Effector CD4-positive, alpha-beta T cell (primary cell): ENCODE data around the gene CAND2.
A peak's percentile ranks its signal among the peaks of the same experiment; 100 is the strongest.
"Not testable (repeated sequence)": the region's sequence is repeated elsewhere in the genome, so short reads cannot be mapped to it uniquely, and the experiment has no call there.

Experiments used
- DNase-seq: peaks from one replicate; pipeline ENCODE4 v3.0.0-alpha.2; 2020

Gene CAND2

GRCh38 chr3:12832350-12833221 lies 36.1 kb downstream of the CAND2 start:
- no peak for DNase-seq

DNA sequence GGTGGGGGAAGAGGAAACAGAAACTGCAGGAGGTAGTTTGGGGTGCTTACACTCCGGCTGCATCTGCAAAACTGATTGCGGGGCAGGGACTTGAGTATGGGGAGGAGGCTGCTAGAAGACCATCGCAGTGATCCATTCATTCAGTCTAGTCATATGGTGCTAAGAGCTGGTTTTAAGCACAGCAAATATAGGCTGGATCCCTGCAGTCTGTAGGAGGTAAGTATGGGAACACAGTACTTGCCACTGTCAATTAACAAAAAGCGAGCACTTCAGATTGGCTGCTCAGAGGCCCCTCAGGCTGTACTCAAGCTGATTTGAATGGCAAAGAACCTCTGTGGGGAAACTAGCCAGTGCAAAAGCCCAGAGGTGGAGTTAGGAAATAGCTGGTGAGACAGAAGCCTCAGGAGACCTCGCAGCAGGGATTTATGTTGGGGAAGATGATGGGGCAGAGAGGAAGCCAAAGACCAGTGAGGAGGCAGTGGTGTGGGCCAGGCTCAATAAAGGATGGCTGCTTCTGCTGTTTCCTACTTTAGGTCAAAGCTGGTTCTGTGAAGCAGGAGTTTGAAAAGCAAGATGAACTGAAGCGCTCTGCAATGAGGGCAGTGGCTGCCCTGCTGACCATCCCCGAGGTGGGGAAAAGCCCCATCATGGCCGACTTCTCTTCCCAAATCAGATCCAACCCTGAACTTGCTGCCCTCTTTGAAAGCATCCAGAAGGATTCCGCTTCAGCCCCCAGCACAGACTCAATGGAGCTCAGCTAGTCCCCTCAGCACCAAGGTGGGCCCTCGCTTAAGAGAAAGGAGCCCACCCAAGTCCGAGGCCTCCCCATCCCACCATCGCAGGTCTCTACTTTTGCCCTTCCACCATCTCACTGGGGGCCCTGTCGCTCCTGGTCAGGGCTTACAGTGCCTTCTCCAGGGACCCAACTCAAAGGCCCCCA lies 37.0 kb downstream of the CAND2 start:
- no peak for DNase-seq

DNA sequence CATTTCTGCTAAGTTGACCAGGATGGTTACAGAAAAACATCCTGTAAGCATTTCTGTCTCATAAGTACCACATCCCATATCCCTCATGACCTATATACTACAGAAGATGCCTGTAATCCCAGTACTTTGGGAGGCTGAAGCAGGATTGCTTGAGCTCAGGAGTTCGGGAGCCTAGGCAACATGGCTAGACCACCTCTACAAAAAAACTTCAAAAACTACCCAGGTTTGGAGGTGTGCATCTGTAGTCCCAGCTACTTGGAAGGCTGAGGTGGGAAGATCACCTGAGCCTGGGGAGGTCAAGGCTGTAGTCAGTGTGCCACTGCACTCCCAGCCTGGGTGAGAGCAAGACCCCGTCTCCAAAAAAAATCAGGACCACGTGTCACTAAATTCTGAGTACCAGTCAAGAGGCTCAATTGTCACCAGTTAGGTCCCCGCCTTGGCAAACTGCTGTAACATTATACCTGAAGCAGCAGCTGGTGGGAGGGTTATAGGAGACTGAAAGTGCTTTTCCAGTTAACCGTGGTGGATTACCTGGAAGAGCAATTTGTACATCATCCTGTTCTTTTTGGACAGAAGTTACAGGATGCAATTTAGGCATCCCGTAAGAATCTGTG lies 38.7 kb downstream of the CAND2 start:
- DNase-seq, result no peak

DNA sequence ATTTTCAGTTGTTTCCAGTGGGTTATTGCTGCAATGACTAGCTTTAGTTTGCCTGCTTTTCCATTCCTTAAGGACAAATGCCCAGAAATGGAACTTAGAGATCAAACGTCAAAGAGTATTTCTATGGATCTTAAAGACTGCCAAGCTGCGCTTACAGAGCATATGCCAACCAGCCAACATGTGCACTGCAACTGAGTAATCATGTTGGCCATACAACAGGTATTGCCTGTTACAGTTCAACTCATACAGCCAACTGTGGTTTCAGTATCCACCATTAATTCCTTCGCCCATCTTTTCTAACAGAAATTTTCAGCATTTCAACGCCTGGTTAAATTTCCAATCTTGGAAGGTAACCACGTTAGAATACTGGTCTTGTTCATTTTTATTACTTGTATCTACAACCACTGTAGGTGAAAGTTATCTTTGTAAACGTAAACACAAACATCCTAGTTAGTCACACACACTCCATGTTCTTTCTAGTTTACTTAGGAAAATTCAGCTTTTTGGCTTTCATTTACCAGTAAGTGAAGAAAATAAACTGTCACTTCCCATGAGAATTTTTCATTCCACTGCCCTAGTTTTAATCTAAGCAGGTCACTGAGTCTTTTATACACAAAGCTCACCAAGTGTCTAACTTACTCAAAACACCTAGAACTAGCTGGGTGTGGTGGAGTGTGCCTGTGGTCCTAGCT lies 41.0 kb downstream of the CAND2 start:
- no peak for DNase-seq

- DNase-seq, result no peak
Measured at GRCh38 chr3:12838179-12838965, 41.9 kb downstream of the CAND2 start.

- DNase-seq, result no peak
Measured at GRCh38 chr3:12839156-12839946, 42.9 kb downstream of the CAND2 start.

GRCh38 chr3:12840148-12840547 lies 43.7 kb downstream of the CAND2 start:
- DNase-seq, result not testable (repeated sequence)

GRCh38 chr3:12840591-12841148 lies 44.2 kb downstream of the CAND2 start:
- DNase-seq, result no peak

- DNase-seq, result peak; percentile 82
Measured at GRCh38 chr3:12841149-12841969, 44.9 kb downstream of the CAND2 start, which contains the start of gene RPL32. Gene RPL32, minus strand, starts transcription at chr3:12841565. Its CDS starts 1,328 bp downstream, at chr3:12840237.

- DNase-seq, result no peak
Measured at GRCh38 chr3:12841970-12842328, 45.5 kb downstream of the CAND2 start.

DNA sequence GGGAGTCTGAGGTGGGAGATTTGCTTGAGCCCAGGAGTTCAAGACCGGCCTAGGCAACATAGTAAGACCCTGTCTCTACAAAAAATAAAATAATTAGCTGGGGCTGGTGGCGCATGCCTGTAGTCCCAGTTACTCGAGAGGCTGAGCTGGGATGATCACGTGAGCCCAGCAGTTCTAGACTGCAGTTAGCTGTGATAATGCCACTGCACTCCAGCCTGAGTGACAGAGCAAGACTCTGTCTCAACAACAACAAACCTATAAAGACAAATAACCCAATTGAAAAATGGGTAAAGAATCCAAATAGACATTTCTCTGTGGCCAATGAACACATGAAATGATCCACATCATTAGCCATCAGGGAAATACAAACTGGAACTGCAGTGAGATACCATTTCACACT lies 46.0 kb downstream of the CAND2 start:
- DNase-seq, result no peak

DNA sequence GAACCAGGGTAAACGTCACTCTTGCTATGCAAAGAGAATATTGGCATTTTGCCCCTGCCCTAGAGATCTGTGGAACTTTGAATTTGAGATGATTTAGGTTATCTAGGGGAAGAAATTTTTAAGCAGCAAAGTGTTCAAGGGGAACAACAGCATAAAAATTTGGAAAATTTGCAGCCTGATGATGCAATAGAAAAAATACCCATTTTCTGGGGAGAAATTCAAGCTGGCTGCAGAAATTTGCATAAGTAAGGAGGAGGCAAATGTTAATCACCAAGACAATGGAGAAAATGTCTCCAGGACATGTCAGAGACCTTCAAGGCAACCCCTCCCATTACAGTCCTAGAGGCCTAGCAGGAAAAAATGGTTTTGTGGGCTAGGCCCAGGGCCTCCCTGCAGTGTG lies 49.3 kb downstream of the CAND2 start:
- no peak for DNase-seq

- no peak for DNase-seq
Measured at GRCh38 chr3:12852201-12852600, 55.7 kb downstream of the CAND2 start.

DNA sequence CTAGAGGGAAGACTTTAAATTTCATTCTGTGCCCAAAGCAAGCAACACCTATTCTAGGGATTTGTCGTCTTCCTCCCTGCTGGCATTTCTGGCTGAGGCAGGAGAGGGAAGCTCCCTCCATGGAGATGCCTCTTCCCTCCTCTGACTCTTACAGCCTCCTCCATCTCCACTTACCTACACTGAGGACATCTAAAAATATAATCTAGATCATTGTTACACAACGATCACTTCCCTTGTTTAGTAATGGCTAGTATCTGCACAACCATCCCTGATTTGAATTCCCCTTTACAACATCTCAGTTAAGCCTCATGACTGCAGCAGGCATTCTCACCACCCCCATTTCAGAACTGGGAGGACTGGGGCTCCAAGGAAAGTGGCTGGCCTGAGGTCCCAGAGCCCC lies 57.4 kb downstream of the CAND2 start:
- DNase-seq, result not testable (repeated sequence)

DNA sequence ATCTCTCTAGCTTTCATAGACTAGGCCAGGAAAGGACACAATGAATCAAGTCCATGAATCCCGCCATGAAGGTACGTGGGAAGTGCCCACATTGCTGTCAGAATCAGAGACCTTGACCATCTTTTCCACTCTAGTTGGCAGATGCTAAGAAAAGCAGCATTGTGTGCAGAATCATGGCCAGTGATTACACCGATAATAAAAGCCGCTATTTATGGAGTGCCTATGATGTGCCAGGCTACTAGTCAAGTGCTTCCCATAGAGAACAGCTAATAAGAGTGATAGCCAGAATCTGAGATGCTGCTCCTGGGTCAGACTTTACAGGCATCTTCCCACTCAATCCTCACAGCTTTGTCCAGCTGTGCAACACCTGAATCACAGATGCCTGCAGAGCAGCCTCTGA lies 58.1 kb downstream of the CAND2 start:
- DNase-seq, result no peak

DNA sequence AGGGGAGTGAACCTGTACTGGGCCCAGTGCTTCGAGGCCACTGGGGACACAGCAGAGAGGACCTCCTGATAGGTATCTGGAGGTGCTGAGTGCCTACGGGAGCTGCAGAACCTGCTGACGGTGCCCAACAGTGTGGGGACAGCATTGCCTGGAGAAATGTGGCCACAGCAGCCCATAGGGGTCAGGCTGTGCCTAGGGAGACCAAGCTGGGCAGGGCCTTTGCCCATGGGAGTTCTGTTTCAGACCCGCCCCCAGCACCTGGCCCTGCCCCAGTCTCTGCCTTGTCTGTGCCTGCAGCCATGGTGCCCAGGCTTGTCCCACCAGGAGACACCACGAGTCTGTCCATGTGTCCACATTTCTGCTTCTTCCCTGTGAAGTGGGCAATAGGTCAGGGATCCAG lies 60.1 kb downstream of the CAND2 start:
- no peak for DNase-seq

DNA sequence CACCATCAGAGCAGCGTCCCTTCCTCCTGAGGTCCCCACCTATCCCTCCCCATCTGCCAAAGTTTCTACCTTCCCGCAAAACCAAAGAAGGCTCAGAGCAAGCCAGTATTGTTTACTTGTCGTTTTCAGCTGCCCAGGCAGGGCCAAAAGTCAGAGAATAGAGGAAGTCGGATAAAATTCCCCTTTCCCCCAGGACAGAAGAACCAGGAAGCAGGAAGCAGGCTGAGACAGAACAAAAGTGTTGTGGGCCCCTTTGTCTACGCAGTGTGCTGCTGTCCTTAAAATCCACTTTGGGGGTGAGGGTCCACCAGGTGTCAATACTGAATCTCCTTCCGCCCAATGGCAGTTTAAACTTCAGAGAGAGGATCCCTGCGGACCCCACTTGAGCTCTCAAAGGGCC lies 63.4 kb downstream of the CAND2 start:
- no peak for DNase-seq

DNA sequence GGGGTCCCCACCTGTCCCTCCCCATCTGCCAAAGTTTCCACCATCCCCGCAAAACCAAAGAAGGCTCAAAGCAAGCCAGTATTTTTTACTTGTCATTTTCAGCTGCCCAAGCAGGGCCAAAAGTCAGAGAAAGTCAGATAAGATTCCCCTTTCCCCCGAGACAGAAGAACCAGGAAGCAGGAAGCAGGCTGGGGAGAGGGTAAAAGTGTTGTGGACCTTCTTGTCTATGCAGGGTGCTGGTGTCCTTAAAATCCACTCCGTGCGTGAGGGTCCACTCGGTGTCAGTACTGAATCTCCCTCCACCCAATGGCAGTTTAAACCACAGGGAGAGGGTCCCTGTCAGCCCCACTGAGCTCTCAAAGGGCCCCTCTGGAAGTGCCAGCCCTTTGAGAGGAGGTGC lies 65.1 kb downstream of the CAND2 start:
- no peak for DNase-seq

GRCh38 chr3:12862387-12862786 lies 65.9 kb downstream of the CAND2 start:
- DNase-seq, result no peak

GRCh38 chr3:12865271-12865670 lies 68.8 kb downstream of the CAND2 start:
- no peak for DNase-seq
